Urinary bladder (tissue), 4 donors: ENCODE results near the gene OTX1. TPM values are rescaled to one million over a fixed set of nuclear protein-coding genes. Genes with fewer than 3 reads are reported as not detected.

ENCODE experiments used
- DNase-seq: peaks from one replicate; pipeline ENCODE4 v3.0.0-alpha.2; 2015; ENCODE audit errors: extremely low spot score
- H3K27ac ChIP-seq: one replicate; pipeline ENCODE4 v1.5.1; 2013; ENCODE audit warnings: low read depth, mild to moderate bottlenecking, moderate library complexity
- H3K36me3 ChIP-seq: one replicate; pipeline ENCODE4 v1.6.1; 2013; ENCODE audit warnings: mild to moderate bottlenecking, moderate library complexity; ENCODE audit not compliant: insufficient read depth
- H3K4me1 ChIP-seq: one replicate; pipeline ENCODE4 v1.6.1; 2013; ENCODE audit warnings: mild to moderate bottlenecking, moderate library complexity; ENCODE audit not compliant: insufficient read depth
- H3K4me3 ChIP-seq: one replicate; pipeline ENCODE4 v1.5.1; 2013; ENCODE audit warnings: low read depth, low read length
- WGBS: extraction: QIAGEN DNeasy Blood & Tissue Kit; methylation state at CpG from one replicate; pipeline ENCODE4 v1.1.7; 2013; 5-methylcytosine and 5-hydroxymethylcytosine counted together
- polyA plus RNA-seq: library from polyadenylated mRNA; stranded (reverse); fragments of 200-250 nt; gene quantifications from one replicate; pipeline ENCODE4 v1.2.3, GENCODE V29; 2013
- total RNA-seq: library from RNA; depleted of rRNA; stranded (reverse); fragments of >200 nt; gene quantifications from one replicate; pipeline ENCODE4 v1.2.3, GENCODE V29; 2014
- donor health status: healthy with polysubstance abuse.
- donor health status: healthy.

OTX1 gene
- total and polyA plus RNA-seq, 2 donors = not detected

DNA sequence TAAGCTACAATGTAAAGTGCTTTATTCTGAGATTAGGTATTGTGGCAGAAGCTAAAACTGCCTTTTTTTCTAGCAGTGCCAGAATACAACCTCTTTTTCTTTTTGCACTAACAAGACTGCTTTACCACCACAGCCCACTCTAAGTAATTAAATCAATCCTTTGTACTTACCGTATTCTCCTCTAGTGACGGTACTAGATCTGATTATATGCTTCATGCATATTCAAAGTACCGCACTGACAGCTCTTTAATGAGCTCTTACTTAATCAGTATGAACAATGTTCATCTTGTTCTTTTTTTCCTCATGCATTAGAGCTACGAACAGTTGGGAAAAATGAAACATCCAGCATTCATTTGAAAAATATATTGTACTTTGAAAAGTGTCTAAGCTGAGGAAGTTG lies 16.1 kb upstream of the OTX1 start:
- WGBS = 93% methylated on average over 4 of the region's 4 CpGs
- no peaks in the 10 kb centered on the region for H3K36me3 ChIP-seq
- H3K4me3 ChIP-seq = no peak overlapping the region
- DNase-seq = no peak
- no peaks in the 10 kb centered on the region for H3K4me1 ChIP-seq
- no peak overlapping the region for H3K27ac ChIP-seq

DNA sequence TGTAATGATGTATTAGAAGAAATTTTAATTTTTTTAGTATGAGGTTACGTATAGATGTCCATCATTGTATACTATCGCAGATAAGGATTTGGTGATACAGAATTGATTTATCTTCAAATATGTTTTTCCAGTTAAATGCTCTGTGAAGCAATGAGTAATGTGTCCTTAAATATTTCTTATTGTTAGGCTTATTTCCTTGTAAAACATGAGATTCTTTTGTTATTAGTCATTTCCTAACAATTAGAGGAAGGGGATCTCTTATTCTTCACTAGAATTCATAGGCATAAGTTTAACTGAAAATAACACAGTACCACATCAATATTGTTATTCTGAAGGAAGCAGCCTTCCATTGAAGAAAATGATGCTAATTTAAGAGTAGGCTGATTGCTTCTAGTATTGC lies 15.5 kb upstream of the OTX1 start:
- H3K4me1 ChIP-seq = no peaks in the 10 kb centered on the region
- WGBS = 94% methylated on average over 2 of the region's 2 CpGs

DNA sequence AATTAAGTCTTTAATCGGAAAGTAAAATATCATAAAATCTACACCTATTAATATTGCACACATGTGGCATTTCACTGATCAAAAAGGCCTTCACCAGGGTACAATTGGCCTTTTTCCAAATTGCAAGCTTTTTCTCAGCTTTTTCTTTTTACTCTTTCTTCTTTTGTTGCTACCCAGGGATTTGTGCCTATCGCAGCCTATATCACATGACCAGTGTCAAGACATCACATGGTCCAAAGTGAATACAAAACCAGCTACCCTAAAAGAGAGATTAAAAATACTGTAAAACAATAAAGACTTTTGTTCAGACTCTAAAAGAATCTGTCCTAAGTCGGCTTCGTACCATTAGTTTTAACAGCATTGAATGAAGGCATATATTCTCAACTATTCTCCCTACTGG lies 15.0 kb upstream of the OTX1 start:
- 94% methylated on average over 4 of the region's 4 CpGs for WGBS
- no peak overlapping the region for H3K27ac ChIP-seq
- no peaks in the 10 kb centered on the region for H3K36me3 ChIP-seq
- H3K4me1 ChIP-seq = no peaks in the 10 kb centered on the region
- no peak overlapping the region for H3K4me3 ChIP-seq
- no peak for DNase-seq

More for the DNA sequence above, 15.5 kb upstream of the OTX1 start:
- DNase-seq = no peak
- no peak overlapping the region for H3K27ac ChIP-seq
- H3K36me3 ChIP-seq = no peaks in the 10 kb centered on the region
- no peak overlapping the region for H3K4me3 ChIP-seq

GRCh38 chr2:63038034-63038433 lies 12.6 kb upstream of the OTX1 start:
- Histone ChIP-seq H3K36me3 (no peaks in the 10 kb centered on the region), H3K27ac (no peak overlapping the region), H3K4me3 (no peak overlapping the region), H3K4me1 (no peaks in the 10 kb centered on the region)
- WGBS = 94% methylated on average over 4 of the region's 4 CpGs
- DNase-seq = no peak

DNA sequence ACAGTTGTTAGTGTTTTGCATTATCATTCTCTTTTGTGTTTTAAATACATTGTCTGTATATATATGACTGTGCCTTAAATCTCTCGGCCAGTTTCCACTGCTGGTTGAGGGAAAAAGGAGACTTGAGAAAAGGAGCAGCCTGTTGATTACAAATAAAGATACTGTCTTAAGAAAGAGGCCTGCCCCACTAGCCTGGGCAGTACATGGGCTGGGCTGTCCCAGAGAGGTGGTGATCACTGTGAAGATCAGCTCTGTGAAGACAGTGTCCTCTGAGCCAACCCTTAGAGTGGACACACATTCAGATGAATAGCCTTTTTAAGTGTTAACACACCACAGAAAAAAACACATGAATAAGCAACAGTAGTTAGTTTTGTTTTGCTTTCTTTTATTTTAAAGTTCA lies 10.0 kb upstream of the OTX1 start:
- DNase-seq = no peak
- no peaks in the 10 kb centered on the region for H3K36me3 ChIP-seq
- WGBS = 93% methylated on average over 1 of the region's 1 CpG
- no peak overlapping the region for H3K4me3 ChIP-seq
- H3K4me1 ChIP-seq = no peaks in the 10 kb centered on the region
- no peak overlapping the region for H3K27ac ChIP-seq

- DNase-seq = no peak
- no peaks in the 10 kb centered on the region for H3K4me1 ChIP-seq
- no peak overlapping the region for H3K27ac ChIP-seq
- 97% methylated on average over 1 of the region's 1 CpG for WGBS
- H3K36me3 ChIP-seq = peaks cover 2% of the 10 kb centered on the region
- H3K4me3 ChIP-seq = no peak overlapping the region
These were observed 9.0 kb upstream of the OTX1 start for GRCh38 chr2:63041592-63041991.

- H3K4me1 ChIP-seq = no peaks in the 10 kb centered on the region
- 94% methylated on average over 36 of the region's 36 CpGs for WGBS
- peaks cover 2% of the 10 kb centered on the region for H3K36me3 ChIP-seq
- DNase-seq = no peak
- H3K27ac ChIP-seq = no peak overlapping the region
- no peak overlapping the region for H3K4me3 ChIP-seq
These were observed 6.0 kb upstream of the OTX1 start for GRCh38 chr2:63044362-63045327.

DNA sequence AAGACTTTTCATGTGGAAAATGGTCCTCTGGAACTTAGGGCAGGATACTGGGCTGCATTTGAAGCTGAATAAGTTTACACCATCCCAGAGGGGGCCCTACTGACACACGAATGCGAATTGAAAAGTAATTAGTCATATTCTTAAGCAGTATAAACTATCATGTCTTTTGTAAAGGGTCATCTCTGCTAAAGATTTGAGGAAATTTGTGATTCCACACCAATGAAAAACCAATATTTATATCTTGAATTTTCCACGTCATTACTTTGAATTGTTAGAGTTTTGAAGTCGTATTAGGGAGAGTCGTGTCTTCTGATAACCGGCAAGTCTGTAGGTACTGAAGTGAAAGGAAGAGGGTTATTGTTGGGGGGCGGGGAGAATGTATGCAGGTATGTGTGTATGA lies 4.1 kb upstream of the OTX1 start:
- no peak overlapping the region for H3K27ac ChIP-seq
- DNase-seq = no peak
- H3K4me3 ChIP-seq = no peak overlapping the region
- H3K36me3 ChIP-seq = peaks cover 2% of the 10 kb centered on the region
- H3K4me1 ChIP-seq = no peaks in the 10 kb centered on the region
- WGBS = 98% methylated on average over 7 of the region's 7 CpGs

DNA sequence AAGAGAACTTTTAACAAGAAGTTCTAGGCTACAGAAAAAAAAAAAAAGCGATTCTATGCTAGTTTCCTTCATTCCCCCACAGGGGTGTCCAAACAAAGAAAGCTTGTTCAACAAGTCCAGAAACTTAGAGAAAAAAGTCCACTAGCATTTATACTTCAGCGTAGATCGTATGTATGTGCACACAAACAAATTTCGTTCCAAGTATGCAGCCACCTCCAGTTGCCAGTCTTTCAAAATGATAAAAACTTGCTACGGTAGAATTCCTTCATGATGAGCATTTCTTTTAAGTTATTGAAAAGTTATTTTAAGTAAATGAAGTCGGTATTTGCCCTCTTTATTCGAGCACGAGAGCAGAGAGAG lies 3.7 kb upstream of the OTX1 start:
- WGBS = 86% methylated on average over 8 of the region's 8 CpGs
- no peak for DNase-seq
- H3K4me3 ChIP-seq = no peak overlapping the region
- H3K4me1 ChIP-seq = no peaks in the 10 kb centered on the region
- no peak overlapping the region for H3K27ac ChIP-seq
- peaks cover 2% of the 10 kb centered on the region for H3K36me3 ChIP-seq

- peaks cover 2% of the 10 kb centered on the region for H3K36me3 ChIP-seq
These were observed 3.0 kb upstream of the OTX1 start for GRCh38 chr2:63047321-63048279.

GRCh38 chr2:63048367-63049171 lies 2.1 kb upstream of the OTX1 start:
- WGBS = 11% methylated on average over 61 of the region's 61 CpGs
- H3K36me3 ChIP-seq = peaks cover 2% of the 10 kb centered on the region
- H3K4me1 ChIP-seq = no peaks in the 10 kb centered on the region
- no peak overlapping the region for H3K27ac ChIP-seq
- no peak overlapping the region for H3K4me3 ChIP-seq
- no peak for DNase-seq

More at GRCh38 chr2:63047321-63048279, 3.0 kb upstream of the OTX1 start:
- H3K27ac ChIP-seq = no peak overlapping the region
- WGBS = 42% methylated on average over 71 of the region's 71 CpGs
- H3K4me3 ChIP-seq = no peak overlapping the region
- no peak for DNase-seq
- no peaks in the 10 kb centered on the region for H3K4me1 ChIP-seq

DNA sequence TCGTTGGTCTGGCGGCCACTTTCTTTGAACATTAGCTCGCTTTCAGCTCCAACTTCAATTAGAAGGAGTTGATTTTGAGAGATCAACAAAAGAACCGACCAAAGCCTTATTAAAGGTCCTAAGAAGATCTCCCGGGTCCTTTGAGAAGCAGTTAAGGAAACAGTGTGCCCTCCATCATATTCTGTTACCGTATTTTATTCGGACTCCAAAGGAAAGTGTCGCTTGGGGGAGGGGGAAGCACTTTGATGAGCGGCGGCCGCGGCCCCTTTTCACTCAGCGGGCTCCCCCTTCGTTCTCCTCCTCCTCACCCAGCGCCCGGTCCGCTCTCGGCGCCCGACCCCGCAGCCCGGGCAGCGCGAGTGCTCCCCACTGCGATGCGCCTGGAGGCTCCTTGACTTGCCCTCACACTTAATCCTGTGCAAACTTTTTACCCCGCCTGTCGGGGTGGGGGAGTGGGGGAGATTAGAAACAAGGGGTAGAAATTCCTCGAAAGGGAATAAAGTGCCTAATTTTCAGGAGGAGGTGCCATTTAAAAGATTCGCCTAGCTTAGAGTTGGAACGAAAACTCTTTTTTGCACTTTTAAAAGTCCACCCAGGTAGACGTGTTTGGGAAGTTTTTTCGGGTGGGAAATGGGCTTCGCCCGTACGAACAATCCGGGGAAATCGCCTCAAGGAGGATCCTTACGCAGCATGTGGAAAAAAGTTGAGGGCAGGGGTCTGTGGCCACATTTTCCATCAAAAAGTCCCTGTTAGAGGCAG lies 1.2 kb upstream of the OTX1 start:
- H3K4me1 ChIP-seq = no peaks in the 10 kb centered on the region
- WGBS = 7% methylated on average over 39 of the region's 39 CpGs
- DNase-seq = no peak
- no peak overlapping the region for H3K27ac ChIP-seq
- peaks cover 2% of the 10 kb centered on the region for H3K36me3 ChIP-seq
- H3K4me3 ChIP-seq = peak overlapping the region; percentile 46
